OCI-LY1 (cell line): Measurements from ENCODE around the gene TGM1.

Experiments used
- H2AFZ ChIP-seq: fragments of 200-600 bp; sonication (generic), shearing (Covaris generic); 2 replicates; pipeline ENCODE4 v1.6.0; 2014; ENCODE audit warnings: antibody characterized with exemption, mild to moderate bottlenecking, low read length
- H3F3A ChIP-seq: fragments of 200-600 bp; sonication (generic), shearing (Covaris generic); 2 replicates; pipeline ENCODE4 v1.6.0; 2014; ENCODE audit warnings: mild to moderate bottlenecking, antibody characterized with exemption, low read length, moderate library complexity; ENCODE audit not compliant: insufficient read depth
- H3K27ac ChIP-seq: fragments of 200-600 bp; sonication (generic); 2 replicates; pipeline ENCODE4 v1.5.1; 2014; ENCODE audit warnings: low read length, mixed run types, mild to moderate bottlenecking, low read depth; ENCODE audit not compliant: poor library complexity, severe bottlenecking
- H3K27me3 ChIP-seq: fragments of 200-600 bp; sonication (generic); 2 replicates; pipeline ENCODE4 v1.6.0; 2014; ENCODE audit warnings: antibody characterized with exemption, mild to moderate bottlenecking, low read length, moderate library complexity; ENCODE audit not compliant: insufficient read depth
- H3K36me3 ChIP-seq: fragments of 200-600 bp; sonication (generic); 2 replicates; pipeline ENCODE4 v1.6.1; 2014; ENCODE audit warnings: mild to moderate bottlenecking, antibody characterized with exemption, low read length, moderate library complexity, mixed read lengths; ENCODE audit not compliant: insufficient read depth
- H3K4me1 ChIP-seq: fragments of 200-600 bp; sonication (generic); 2 replicates; pipeline ENCODE4 v1.5.1; 2014; ENCODE audit warnings: mild to moderate bottlenecking, low read length, moderate library complexity; ENCODE audit not compliant: insufficient read depth, severe bottlenecking
- H3K4me2 ChIP-seq: fragments of 200-600 bp; sonication (generic), shearing (Covaris generic); 2 replicates; pipeline ENCODE4 v1.6.1; 2014; ENCODE audit warnings: low read length
- H3K4me3 ChIP-seq: fragments of 200-600 bp; sonication (generic); 2 replicates; pipeline ENCODE4 v1.5.1; 2014; ENCODE audit warnings: low read length, low read depth, mild to moderate bottlenecking, mixed read lengths; ENCODE audit not compliant: poor library complexity, severe bottlenecking
- H3K79me2 ChIP-seq: fragments of 200-600 bp; shearing (Covaris generic); 2 replicates; pipeline ENCODE4 v1.6.1; 2016; ENCODE audit warnings: mixed run types, low read length, mixed read lengths; ENCODE audit not compliant: insufficient read depth
- H3K9ac ChIP-seq: fragments of 200-600 bp; sonication (generic), shearing (Covaris generic); 2 replicates; pipeline ENCODE4 v1.6.1; 2014; ENCODE audit warnings: mild to moderate bottlenecking, low read length, mixed read lengths
- H3K9me2 ChIP-seq: fragments of 200-600 bp; sonication (generic), shearing (Covaris generic); 2 replicates; pipeline ENCODE4 v1.6.1; 2014; ENCODE audit warnings: low read depth, mild to moderate bottlenecking, low read length, mixed read lengths
- H3K9me3 ChIP-seq: fragments of 200-600 bp; shearing (Covaris generic); 2 replicates; pipeline ENCODE4 v1.6.1; 2014; ENCODE audit warnings: low read length, mixed read lengths
- H4K20me1 ChIP-seq: fragments of 200-600 bp; sonication (generic), shearing (Covaris generic); 2 replicates; pipeline ENCODE4 v1.6.0; 2016; ENCODE audit warnings: mild to moderate bottlenecking, low read length; ENCODE audit not compliant: insufficient read depth
- EZH2 ChIP-seq: fragments of 200-600 bp; sonication (generic), shearing (Covaris generic); IDR thresholded peaks from 2 replicates; pipeline ENCODE4 v1.8.0; 2017; ENCODE audit warnings: borderline replicate concordance, mixed run types, mild to moderate bottlenecking, antibody characterized with exemption, low read length, moderate library complexity, mixed read lengths
- TF ChIP-seq, protein P1 (sequence below): fragments of 200-600 bp; sonication (generic), shearing (Covaris generic); IDR thresholded peaks from 2 replicates; pipeline ENCODE4 v1.5.1; 2017; ENCODE audit warnings: mild to moderate bottlenecking, antibody characterized with exemption, low read length, moderate library complexity, mixed read lengths

Gene TGM1

GRCh38 chr14:24285351-24285750 lies 22.4 kb upstream of the TGM1 start:
- no peak overlapping the region for H3K27ac ChIP-seq
- H3K4me1 ChIP-seq, result no peaks in the 10 kb centered on the region
- no peaks in the 10 kb centered on the region for H4K20me1 ChIP-seq
- no peaks in the 10 kb centered on the region for H3K27me3 ChIP-seq
- no peak overlapping the region for H2AFZ ChIP-seq
- no peaks in the 10 kb centered on the region for H3K9me3 ChIP-seq
- no peak overlapping the region for H3K4me3 ChIP-seq
- no peaks in the 10 kb centered on the region for H3F3A ChIP-seq
- H3K9me2 ChIP-seq, result no peaks in the 10 kb centered on the region
- no peak overlapping the region for H3K4me2 ChIP-seq
- H3K9ac ChIP-seq, result no peak overlapping the region
- no peaks in the 10 kb centered on the region for H3K79me2 ChIP-seq
- TF ChIP-seq, protein P1, sequence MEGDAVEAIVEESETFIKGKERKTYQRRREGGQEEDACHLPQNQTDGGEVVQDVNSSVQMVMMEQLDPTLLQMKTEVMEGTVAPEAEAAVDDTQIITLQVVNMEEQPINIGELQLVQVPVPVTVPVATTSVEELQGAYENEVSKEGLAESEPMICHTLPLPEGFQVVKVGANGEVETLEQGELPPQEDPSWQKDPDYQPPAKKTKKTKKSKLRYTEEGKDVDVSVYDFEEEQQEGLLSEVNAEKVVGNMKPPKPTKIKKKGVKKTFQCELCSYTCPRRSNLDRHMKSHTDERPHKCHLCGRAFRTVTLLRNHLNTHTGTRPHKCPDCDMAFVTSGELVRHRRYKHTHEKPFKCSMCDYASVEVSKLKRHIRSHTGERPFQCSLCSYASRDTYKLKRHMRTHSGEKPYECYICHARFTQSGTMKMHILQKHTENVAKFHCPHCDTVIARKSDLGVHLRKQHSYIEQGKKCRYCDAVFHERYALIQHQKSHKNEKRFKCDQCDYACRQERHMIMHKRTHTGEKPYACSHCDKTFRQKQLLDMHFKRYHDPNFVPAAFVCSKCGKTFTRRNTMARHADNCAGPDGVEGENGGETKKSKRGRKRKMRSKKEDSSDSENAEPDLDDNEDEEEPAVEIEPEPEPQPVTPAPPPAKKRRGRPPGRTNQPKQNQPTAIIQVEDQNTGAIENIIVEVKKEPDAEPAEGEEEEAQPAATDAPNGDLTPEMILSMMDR, result no peak
- no peak for TF ChIP-seq EZH2
- peaks cover 10% of the 10 kb centered on the region; the same call in 1 of the 2 replicates for H3K36me3 ChIP-seq

DNA sequence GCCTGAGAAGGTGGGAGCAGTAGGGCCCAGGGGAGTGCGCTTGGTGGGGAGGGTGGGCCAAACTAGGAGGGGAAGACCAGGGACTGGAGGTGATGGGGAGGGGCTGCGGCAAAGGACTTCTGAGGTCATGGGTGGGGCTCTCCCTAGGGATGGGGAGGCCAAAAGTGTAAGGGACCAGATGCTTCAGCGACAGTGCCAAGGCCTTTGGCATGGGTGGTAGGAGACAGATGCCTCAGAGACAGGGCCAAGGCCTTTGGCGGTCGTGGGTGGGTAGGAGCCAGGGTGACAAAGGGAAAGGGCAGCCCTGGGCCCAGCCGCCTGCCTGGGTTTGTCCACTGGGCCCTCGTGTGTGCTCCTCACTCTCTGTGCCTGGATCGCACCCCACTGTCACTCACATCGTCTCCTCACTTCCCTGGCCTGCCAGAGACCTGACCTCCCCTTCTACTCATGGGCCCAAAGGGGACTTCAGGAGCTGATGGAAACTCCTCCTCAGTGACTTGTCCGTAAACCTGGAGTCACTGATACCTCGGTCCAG lies 21.6 kb upstream of the TGM1 start:
- TF ChIP-seq, protein P1, result no peak
- TF ChIP-seq EZH2, result no peak
- Histone ChIP-seq H3K27me3 (no peaks in the 10 kb centered on the region), H3K4me1 (no peaks in the 10 kb centered on the region)

DNA sequence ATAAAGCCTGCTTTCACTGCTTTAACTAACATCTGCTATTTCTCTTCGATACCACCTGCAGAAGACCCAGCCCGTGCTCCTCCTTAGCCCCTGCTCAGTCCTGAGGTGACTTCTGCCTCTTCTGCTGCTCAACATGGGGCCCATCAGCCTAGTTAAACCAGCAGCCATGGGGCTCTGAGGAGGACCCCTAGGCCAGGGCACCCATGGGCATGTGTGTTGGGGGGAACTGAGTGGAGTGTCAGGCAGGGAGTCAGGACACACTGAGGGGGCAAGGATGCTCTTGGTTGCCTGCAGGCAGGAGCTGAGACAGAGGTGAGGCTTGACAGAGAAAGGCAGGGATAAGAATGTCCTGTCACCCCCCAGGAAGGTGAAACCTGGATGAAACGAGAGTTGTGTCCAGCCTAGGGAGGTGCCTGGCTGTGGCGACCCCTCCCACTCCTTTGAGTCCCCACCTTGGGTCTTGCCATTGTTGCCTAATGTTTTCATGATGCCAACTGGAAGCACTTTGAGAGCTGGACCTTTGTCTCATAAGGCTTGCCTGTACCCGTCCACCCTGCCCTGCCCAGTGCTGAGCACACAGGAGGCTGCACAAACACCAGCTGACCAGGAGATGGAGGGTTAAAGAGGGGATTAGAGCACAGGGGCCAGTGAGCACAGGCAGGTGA lies 21.0 kb upstream of the TGM1 start:
- Histone ChIP-seq H2AFZ (no peak overlapping the region), H3K9me2 (no peaks in the 10 kb centered on the region), H3K79me2 (no peaks in the 10 kb centered on the region), H3K36me3 (no peaks in the 10 kb centered on the region), H3F3A (no peaks in the 10 kb centered on the region), H3K4me2 (no peak overlapping the region), H3K9me3 (no peaks in the 10 kb centered on the region), H4K20me1 (no peaks in the 10 kb centered on the region), H3K4me3 (no peak overlapping the region), H3K27ac (no peak overlapping the region), H3K9ac (no peak overlapping the region), H3K27me3 (no peaks in the 10 kb centered on the region), H3K4me1 (peaks cover 6% of the 10 kb centered on the region)
- TF ChIP-seq EZH2, result no peak
- TF ChIP-seq, protein P1, result no peak

More for the DNA sequence above, 21.6 kb upstream of the TGM1 start:
- H3K27ac ChIP-seq, result no peak overlapping the region
- H3K9ac ChIP-seq, result no peak overlapping the region
- no peak overlapping the region for H3K4me3 ChIP-seq
- no peaks in the 10 kb centered on the region for H4K20me1 ChIP-seq
- H3K36me3 ChIP-seq, result peaks cover 4% of the 10 kb centered on the region; the same call in 1 of the 2 replicates
- no peak overlapping the region for H2AFZ ChIP-seq
- H3K79me2 ChIP-seq, result no peaks in the 10 kb centered on the region
- H3K4me2 ChIP-seq, result no peak overlapping the region
- H3F3A ChIP-seq, result no peaks in the 10 kb centered on the region
- H3K9me3 ChIP-seq, result no peaks in the 10 kb centered on the region
- H3K9me2 ChIP-seq, result no peaks in the 10 kb centered on the region
